Measurements from ENCODE around the gene FOXC2.

GRCh38 chr16:86595983-86596605, 29.5 kb downstream of the FOXC2 start:
- TF ChIP-seq SP1 (IDR thresholded peaks at IDR 0.05) (no peak), ELF4 (IDR thresholded peaks at IDR 0.05) (no peak), SUZ12 (IDR thresholded peaks at IDR 0.05) (no peak), L3MBTL2 (conservative IDR thresholded peaks at IDR 0.05) (no peak), NFRKB (IDR thresholded peaks at IDR 0.05) (no peak), PKNOX1 (IDR thresholded peaks at IDR 0.05) (no peak), HDGF (IDR thresholded peaks at IDR 0.05; ENCODE audit: borderline replicate concordance) (no peak), BHLHE40 (IDR thresholded peaks at IDR 0.05; ENCODE audit: borderline replicate concordance) (no peak), ZNF384 (IDR thresholded peaks at IDR 0.05) (no peak), TARDBP (IDR thresholded peaks at IDR 0.05) (no peak)

Data from HEK293T (cell line).